Sigmoid colon (tissue), 7 donors: ENCODE results near the gene UBA7. TPM values are rescaled to one million over a fixed set of nuclear protein-coding genes. Genes with fewer than 3 reads are reported as not detected.
"Not testable (repeated sequence)": the region's sequence is repeated elsewhere in the genome, so short reads cannot be mapped to it uniquely, and the experiment has no call there.

ENCODE experiments used
- DNase-seq: peaks from one replicate; pipeline ENCODE4 v3.0.0-alpha.2; 2019
- H3K27ac ChIP-seq, 4 donors: fragments of 200-600 bp; sonication (generic); one replicate each; pipeline ENCODE4 v1.5.1; 2016 to 2019; ENCODE audit warnings: mild to moderate bottlenecking in 1 of 4
- H3K27me3 ChIP-seq, 3 donors: fragments of 200-600 bp; sonication (generic); one replicate each; pipeline ENCODE4 v1.5.1; 2019; ENCODE audit warnings: mild to moderate bottlenecking in 1 of 3
- H3K36me3 ChIP-seq, 4 donors: fragments of 200-600 bp; sonication (generic); one replicate each; pipeline ENCODE4 v1.5.1; 2016 to 2019
- H3K4me1 ChIP-seq, 4 donors: fragments of 200-600 bp; sonication (generic); one replicate each; pipeline ENCODE4 v1.5.1; 2017 to 2019
- H3K4me3 ChIP-seq, 4 donors: fragments of 200-600 bp; sonication (generic); one replicate each; pipeline ENCODE4 v1.5.1; 2017 to 2019; ENCODE audit warnings: mild to moderate bottlenecking in 2 of 4, moderate library complexity in 1 of 4
- H3K9me3 ChIP-seq, 4 donors: fragments of 200-600 bp in 3 of 4; sonication (generic) in 3 of 4; one replicate each; pipeline versions ENCODE4 v1.5.1 to v1.6.1; 2013 to 2019
- CTCF ChIP-seq, 4 experiments: fragments of 450-650 bp in 3 of 4; fragments of 200-600 bp in 1 of 4; IDR thresholded peaks; one replicate each; pipeline ENCODE4 v1.5.1; 2016 to 2019; ENCODE audit warnings: antibody characterized with exemption in 4 of 4, mild to moderate bottlenecking in 3 of 4, moderate library complexity in 2 of 4
- EP300 ChIP-seq, 4 donors: sonication (generic); formaldehyde crosslinking; IDR thresholded peaks; one replicate each; pipeline ENCODE4 v1.6.1; 2017; ENCODE audit warnings: antibody characterized with exemption in 4 of 4
- POLR2A ChIP-seq, 2 donors: fragments of 450-650 bp; IDR thresholded peaks; one replicate each; pipeline ENCODE4 v1.6.1; 2016; ENCODE audit warnings: antibody characterized with exemption in 2 of 2, mild to moderate bottlenecking in 2 of 2, moderate library complexity in 2 of 2
- POLR2AphosphoS5 ChIP-seq, 4 donors: sonication (generic); formaldehyde crosslinking; IDR thresholded peaks; one replicate each; pipeline ENCODE4 v1.6.1; 2017; ENCODE audit warnings: antibody characterized with exemption in 4 of 4
- WGBS, 2 donors: extraction: QIAGEN DNeasy Blood & Tissue Kit; methylation state at CpG; one replicate each; pipeline ENCODE4 v1.1.7; 2013; 5-methylcytosine and 5-hydroxymethylcytosine counted together
- intact Hi-C: fragments of 100-400 bp; cut with DNase I; formaldehyde crosslinking; loops from one replicate; pipeline ENCODE4 v1.15.1; 2023
- polyA plus RNA-seq, 3 donors: library from polyadenylated mRNA; stranded (reverse); fragments of 200-250 nt; gene quantifications; one replicate each; pipeline ENCODE4 v1.2.3, GENCODE V29; 2013
- total RNA-seq, 4 donors: library from RNA; depleted of rRNA; stranded (reverse); fragments of >200 nt; gene quantifications; one replicate each; pipeline ENCODE4 v1.1.0, GENCODE V29; 2016
- donor health status: healthy with polysubstance abuse.
- donor health status: Bipolar disorder and iron deficiency.
- donor health status: healthy.

Gene UBA7
- total and polyA plus RNA-seq, 7 donors, result 15.6 to 92.6 (median 41.0) TPM

GRCh38 chr3:49826016-49826415 is 12.3 kb upstream of the UBA7 start:
- H3K36me3 ChIP-seq, result no peaks in the 10 kb centered on the region
- H3K27me3 ChIP-seq, result no peaks in the 10 kb centered on the region
- intact Hi-C loops, result no loop called here
- WGBS, 2 donors, result 75 to 93% methylated on average over 6 of the region's 6 CpGs
- H3K27ac ChIP-seq, result no peak overlapping the region
- TF ChIP-seq EP300 (IDR thresholded peaks at IDR 0.05), result no peak
- no peak for TF ChIP-seq POLR2A (IDR thresholded peaks at IDR 0.05)
- no peak for TF ChIP-seq CTCF (IDR thresholded peaks at IDR 0.05)
- TF ChIP-seq POLR2AphosphoS5 (IDR thresholded peaks at IDR 0.05), result no peak
- no peaks in the 10 kb centered on the region for H3K4me1 ChIP-seq
- no peaks in the 10 kb centered on the region for H3K9me3 ChIP-seq
- DNase-seq, result no peak
- no peak overlapping the region for H3K4me3 ChIP-seq

GRCh38 chr3:49823131-49823530 is 9.4 kb upstream of the UBA7 start:
- intact Hi-C loops, result not testable (repeated sequence)

GRCh38 chr3:49812916-49813496 is 747 bp downstream of the UBA7 start:
- peak overlapping the region; percentile 44 to 60 (median 58) for H3K4me3 ChIP-seq
- peaks cover 3 to 35% (median 10%) of the 10 kb centered on the region in 4 donors for H3K36me3 ChIP-seq
- WGBS, 2 donors, result 34 to 47% methylated on average over 9 of the region's 9 CpGs
- no peaks in the 10 kb centered on the region for H3K9me3 ChIP-seq
- TF ChIP-seq EP300 (IDR thresholded peaks at IDR 0.05) (no peak), POLR2AphosphoS5 (IDR thresholded peaks at IDR 0.05) (no peak), POLR2A (IDR thresholded peaks at IDR 0.05) (no peak), CTCF (IDR thresholded peaks at IDR 0.05) (no peak)
- intact Hi-C loops, result no loop called here
- no peaks in the 10 kb centered on the region for H3K27me3 ChIP-seq
- no peak for DNase-seq
- H3K27ac ChIP-seq, result peak overlapping the region; percentile 79 to 82 (median 81)
- peaks cover 0 to 24% (median 18%) of the 10 kb centered on the region in 4 donors for H3K4me1 ChIP-seq

More at GRCh38 chr3:49823131-49823530, 9.4 kb upstream of the UBA7 start:
- H3K4me1 ChIP-seq, H3K36me3 ChIP-seq, H3K4me3 ChIP-seq, H3K9me3 ChIP-seq, H3K27ac ChIP-seq, H3K27me3 ChIP-seq, DNase-seq: not testable (repeated sequence)
- 94 to 97% methylated on average over 3 of the region's 3 CpGs for WGBS, 2 donors

GRCh38 chr3:49807431-49808114 is 6.2 kb downstream of the UBA7 start:
- no peak for DNase-seq
- no peak for TF ChIP-seq POLR2AphosphoS5 (IDR thresholded peaks at IDR 0.05)
- no peak for TF ChIP-seq EP300 (IDR thresholded peaks at IDR 0.05)
- no peak for TF ChIP-seq POLR2A (IDR thresholded peaks at IDR 0.05)
- TF ChIP-seq CTCF (IDR thresholded peaks at IDR 0.05), result no peak
- intact Hi-C loops, result no loop called here
- Histone ChIP-seq H3K36me3 (peaks cover 3 to 35% (median 10%) of the 10 kb centered on the region in 4 donors), H3K9me3 (no peaks in the 10 kb centered on the region), H3K4me3 (no peak overlapping the region), H3K4me1 (peaks cover 0 to 52% (median 41%) of the 10 kb centered on the region in 4 donors), H3K27me3 (no peaks in the 10 kb centered on the region), H3K27ac (peak overlapping the region in 3 of 4 donors; percentile 31 to 49 (median 33))
- 68 to 90% methylated on average over 13 of the region's 13 CpGs for WGBS, 2 donors

- H3K4me3 ChIP-seq, result no peak overlapping the region
- no peaks in the 10 kb centered on the region for H3K9me3 ChIP-seq
- WGBS, 2 donors, result 53 to 83% methylated on average over 2 of the region's 2 CpGs
- peak overlapping the region; percentile 88 to 95 (median 92) for H3K27ac ChIP-seq
- no peak for TF ChIP-seq EP300 (IDR thresholded peaks at IDR 0.05)
- TF ChIP-seq POLR2A (IDR thresholded peaks at IDR 0.05), result no peak
- peaks cover 3 to 33% (median 10%) of the 10 kb centered on the region in 4 donors for H3K36me3 ChIP-seq
- no peaks in the 10 kb centered on the region for H3K27me3 ChIP-seq
- H3K4me1 ChIP-seq, result peaks cover 0 to 55% (median 38%) of the 10 kb centered on the region in 4 donors
- no peak for DNase-seq
- intact Hi-C loops, result no loop called here
These were observed 6.9 kb downstream of the UBA7 start for GRCh38 chr3:49806850-49807249.
